IMR-90 (cell line): ENCODE measurements around the gene FOXC1. TPM values are rescaled to one million over a fixed set of nuclear protein-coding genes. Genes with fewer than 3 reads are reported as not detected.

Experiments
- ATAC-seq: fragments of 200-7000 bp; cut with Tn5 transposase; 2 replicates; pipeline ENCODE4 v1.9.1; 2020; ENCODE audit warnings: low read depth, mild to moderate bottlenecking, moderate library complexity
- BruUV-seq: library from RNA; stranded (reverse); fragments of 400-500 nt; replicated peaks from 2 replicates; lab custom pipeline; 2021; lab: Mats Ljungman, UMichigan
- CTCF ChIA-PET: fragments of 300-600 bp; formaldehyde crosslinking; extraction: SDS; loops from one replicate; lab custom pipeline; 2021; ENCODE audit warnings: antibody characterized with exemption; lab: Yijun Ruan, JAX
- POLR2A ChIA-PET: fragments of 300-600 bp; sonication (Branson Sonifier 250); formaldehyde crosslinking; loops from one replicate; lab custom pipeline; 2022; ENCODE audit warnings: antibody characterized with exemption; ENCODE audit not compliant: unreplicated experiment; lab: Charles Lee
- DNase-seq: peaks from one replicate; pipeline ENCODE4 v3.0.0; 2013
- H2AFZ ChIP-seq: replicated peaks from 2 replicates; pipeline ENCODE3; 2013; ENCODE audit warnings: low read length, mild to moderate bottlenecking; ENCODE audit not compliant: poor library complexity
- H2AK5ac ChIP-seq: 2 replicates; pipeline ENCODE4 v1.6.1; 2013; ENCODE audit warnings: low read depth, low read length, inconsistent platforms
- H2AK9ac ChIP-seq: replicated peaks from 2 replicates; pipeline ENCODE3; 2013; ENCODE audit warnings: mild to moderate bottlenecking, low read depth, low read length, moderate library complexity; ENCODE audit not compliant: poor library complexity
- H2BK120ac ChIP-seq: 2 replicates; pipeline ENCODE4 v1.6.1; 2013; ENCODE audit warnings: low read depth, low read length, inconsistent platforms
- H2BK15ac ChIP-seq: 3 replicates; pipeline ENCODE4 v1.6.1; 2013; ENCODE audit warnings: low read depth, low read length, inconsistent platforms
- H2BK20ac ChIP-seq: 2 replicates; pipeline ENCODE4 v1.6.1; 2013; ENCODE audit warnings: low read depth, mild to moderate bottlenecking, inconsistent platforms, low read length, moderate library complexity
- H2BK5ac ChIP-seq: 2 replicates; pipeline ENCODE4 v1.6.1; 2013; ENCODE audit warnings: mild to moderate bottlenecking, low read depth, low read length, inconsistent platforms; ENCODE audit not compliant: poor library complexity, severe bottlenecking
- H3K14ac ChIP-seq: replicated peaks from 2 replicates; pipeline ENCODE4 v1.6.1; 2013; ENCODE audit warnings: low read depth, low read length, inconsistent platforms
- H3K18ac ChIP-seq: 2 replicates; pipeline ENCODE4 v1.6.1; 2013; ENCODE audit warnings: low read depth, low read length, control low read depth
- H3K23ac ChIP-seq: 2 replicates; pipeline ENCODE4 v1.6.1; 2013; ENCODE audit warnings: low read depth, low read length, inconsistent platforms
- H3K27ac ChIP-seq: 2 replicates; pipeline ENCODE4 v1.5.1; 2013; ENCODE audit warnings: mild to moderate bottlenecking, control low read depth, low read length; ENCODE audit not compliant: insufficient read depth
- H3K27me3 ChIP-seq: 2 replicates; pipeline ENCODE4 v1.6.1; 2013; ENCODE audit warnings: low read length; ENCODE audit not compliant: control insufficient read depth, insufficient read depth
- H3K36me3 ChIP-seq: 2 replicates; pipeline ENCODE4 v1.6.1; 2013; ENCODE audit warnings: low read length, mixed read lengths; ENCODE audit not compliant: control insufficient read depth, insufficient read depth
- H3K4ac ChIP-seq: 2 replicates; pipeline ENCODE4 v1.6.1; 2013; ENCODE audit warnings: low read depth, low read length, inconsistent platforms
- H3K4me1 ChIP-seq: 2 replicates; pipeline ENCODE4 v1.6.1; 2013; ENCODE audit warnings: low read length, mixed read lengths; ENCODE audit not compliant: control insufficient read depth, insufficient read depth
- H3K4me2 ChIP-seq: 2 replicates; pipeline ENCODE4 v1.6.1; 2013; ENCODE audit warnings: low read depth, mild to moderate bottlenecking, control low read depth, low read length, moderate library complexity
- H3K4me3 ChIP-seq: 2 replicates; pipeline ENCODE4 v1.5.1; 2013; ENCODE audit warnings: low read depth, mild to moderate bottlenecking, control low read depth, low read length, moderate library complexity; ENCODE audit not compliant: insufficient read depth
- H3K56ac ChIP-seq: 2 replicates; pipeline ENCODE4 v1.6.1; 2013; ENCODE audit warnings: low read length, inconsistent platforms; ENCODE audit not compliant: insufficient read depth; ENCODE audit errors: extremely low read depth
- H3K79me1 ChIP-seq, 2 experiments: 2 replicates each; pipeline ENCODE4 v1.6.1; 2013; ENCODE audit warnings: low read length in 2 of 2, inconsistent platforms in 1 of 2, low read depth in 1 of 2
- H3K9ac ChIP-seq: 2 replicates; pipeline ENCODE4 v1.6.1; 2013; ENCODE audit warnings: low read depth, low read length, control low read depth
- H3K9me1 ChIP-seq: 2 replicates; pipeline ENCODE4 v1.6.1; 2013; ENCODE audit warnings: low read length, inconsistent platforms; ENCODE audit not compliant: insufficient read depth
- H3K9me3 ChIP-seq: 2 replicates; pipeline ENCODE4 v1.6.1; 2013; ENCODE audit warnings: low read length; ENCODE audit not compliant: control insufficient read depth, insufficient read depth
- H4K20me1 ChIP-seq: 2 replicates; pipeline ENCODE4 v1.6.1; 2013; ENCODE audit warnings: low read length, inconsistent platforms; ENCODE audit not compliant: insufficient read depth
- H4K5ac ChIP-seq: 2 replicates; pipeline ENCODE4 v1.6.1; 2013; ENCODE audit warnings: mild to moderate bottlenecking, low read depth, low read length, control low read depth
- H4K8ac ChIP-seq, 2 experiments: 2 replicates each; pipeline ENCODE4 v1.6.1; 2013; ENCODE audit warnings: low read depth in 2 of 2, low read length in 2 of 2, control low read depth in 1 of 2, inconsistent platforms in 1 of 2
- H4K91ac ChIP-seq: 2 replicates; pipeline ENCODE4 v1.6.1; 2013; ENCODE audit warnings: low read depth, low read length, inconsistent platforms; ENCODE audit not compliant: insufficient read depth
- CEBPB ChIP-seq: IDR thresholded peaks from 2 replicates; pipeline ENCODE4 v1.6.1; 2012; ENCODE audit warnings: low read depth, low read length, improper control_type of control experiment
- CHD1 ChIP-seq: IDR thresholded peaks from 2 replicates; pipeline ENCODE4 v1.6.1; 2012; ENCODE audit warnings: low read depth, low read length, improper control_type of control experiment
- CTCF ChIP-seq: conservative IDR thresholded peaks from 2 replicates; pipeline ENCODE4 v1.5.1; 2012; ENCODE audit warnings: mild to moderate bottlenecking, low read depth, low read length, improper control_type of control experiment
- MXI1 ChIP-seq: IDR thresholded peaks from 2 replicates; pipeline ENCODE4 v1.6.1; 2012; ENCODE audit warnings: low read depth, mild to moderate bottlenecking, low read length, moderate library complexity, borderline replicate concordance
- NFE2L2 ChIP-seq: fragments of 150-350 bp; IDR thresholded peaks from 2 replicates; pipeline ENCODE4 v1.6.1; 2016; ENCODE audit warnings: low read depth, mild to moderate bottlenecking, low read length
- RAD21 ChIP-seq: IDR thresholded peaks from 2 replicates; pipeline ENCODE4 v1.6.1; 2012; ENCODE audit warnings: low read length, improper control_type of control experiment
- RCOR1 ChIP-seq: IDR thresholded peaks from 2 replicates; pipeline ENCODE4 v1.6.1; 2012; ENCODE audit warnings: mild to moderate bottlenecking, low read length, improper control_type of control experiment; ENCODE audit not compliant: insufficient replicate concordance
- SMC3 ChIP-seq: fragments of 150-350 bp; IDR thresholded peaks from 2 replicates; pipeline ENCODE4 v1.6.1; 2016; ENCODE audit warnings: low read depth, mild to moderate bottlenecking, antibody characterized with exemption, low read length, moderate library complexity
- WGBS, 2 experiments: methylation state at CpG; one replicate each; pipeline versions ENCODE4 v1.1.5 to v1.1.7; 2013; ENCODE audit warnings: missing lambda C conversion rate in 2 of 2; ENCODE audit not compliant: insufficient read length in 1 of 2; ENCODE audit errors: extremely low coverage in 2 of 2; 5-methylcytosine and 5-hydroxymethylcytosine counted together
- dilution Hi-C: fragments of 300-500 bp; cut with HindIII; formaldehyde crosslinking; loops from one replicate; pipeline ENCODE4 v1.14.3; 2018; ENCODE audit warnings: low sequenced_read_pairs; ENCODE audit not compliant: unreplicated experiment
- in situ Hi-C: fragments of 300-500 bp; cut with MboI; formaldehyde crosslinking; loops from 3 replicates; pipeline ENCODE4 v1.14.3; 2019; ENCODE audit warnings: low sequenced_read_pairs, inconsistent platforms, mixed read lengths
- intact Hi-C: fragments of 100-400 bp; cut with micrococcal nuclease; formaldehyde crosslinking; loops from 2 replicates; pipeline ENCODE4 v1.10.0; 2022
- polyA plus RNA-seq, 3 experiments: library from polyadenylated mRNA; depleted of rRNA; stranded (reverse); fragments of >200 nt; gene quantifications; 2 replicates each; pipeline ENCODE4 v1.2.3, GENCODE V29; 2012; ENCODE audit warnings: low replicate concordance in 1 of 3
- total RNA-seq: library from RNA; depleted of rRNA; stranded (reverse); fragments of >200 nt; gene quantifications from 2 replicates; pipeline ENCODE4 v1.2.3, GENCODE V29; 2012

Gene FOXC1
- total and polyA plus RNA-seq, 2 of the 4 experiments (the other 2 are of a cell fraction): 1.3 to 4.0 TPM

DNA sequence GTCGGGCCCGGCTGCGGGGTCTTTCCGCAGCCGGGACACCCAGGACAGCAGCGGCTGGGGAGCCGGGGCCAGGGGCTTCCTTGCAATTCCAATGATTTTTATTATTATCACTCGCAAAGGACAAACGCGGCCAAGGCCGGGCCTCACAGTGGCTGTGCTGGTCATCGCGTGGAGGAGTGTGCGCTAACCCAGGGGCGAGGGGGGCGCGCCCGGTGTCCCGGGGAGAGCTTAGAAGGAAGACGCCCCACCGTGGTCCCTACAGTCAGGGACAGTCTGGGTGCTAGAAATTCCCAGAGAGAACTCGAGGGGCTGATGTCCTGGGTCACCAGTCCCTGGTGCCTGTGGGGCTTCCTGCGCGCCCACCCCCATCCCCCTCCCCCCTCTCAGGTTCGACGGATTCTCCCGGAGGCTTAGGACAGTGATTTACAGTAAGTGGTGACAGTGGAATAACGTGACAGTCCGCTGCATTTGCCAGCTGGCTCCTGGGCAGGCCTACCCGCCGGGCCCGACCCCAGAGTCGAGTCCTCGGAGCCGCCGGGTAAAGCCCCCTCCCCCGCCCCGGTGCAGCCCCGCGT is 9.5 kb downstream of the FOXC1 start:
- DNase-seq (no peak), ATAC-seq (no peak)
- dilution Hi-C loops: no loop called here
- no peak overlapping the region for H2BK20ac ChIP-seq
- H4K20me1 ChIP-seq: peaks cover 5% of the 10 kb centered on the region; the same call in 1 of the 2 replicates
- no peak overlapping the region for H3K23ac ChIP-seq
- no peak overlapping the region for H3K9ac ChIP-seq
- ChIA-PET POLR2A (no interaction called here), CTCF (no interaction called here)
- H2AFZ ChIP-seq: no peak overlapping the region
- no peak overlapping the region for H4K91ac ChIP-seq
- no peak overlapping the region for H2AK5ac ChIP-seq
- BruUV-seq: no TSS peak
- no peak overlapping the region for H4K8ac ChIP-seq
- H3K27me3 ChIP-seq: no peaks in the 10 kb centered on the region
- H2BK120ac ChIP-seq: no peak overlapping the region
- H3K56ac ChIP-seq: no peak overlapping the region
- H4K5ac ChIP-seq: no peak overlapping the region
- no peak overlapping the region for H3K4me3 ChIP-seq
- no peak overlapping the region for H3K14ac ChIP-seq
- intact Hi-C loops: loop anchor here (10.0 kb wide), 1 partner anchor 416 kb away; no protein-coding TSS in a partner anchor
- H3K36me3 ChIP-seq: peaks cover 12% of the 10 kb centered on the region; the same call in 1 of the 2 replicates
- no peak overlapping the region for H3K4me2 ChIP-seq
- H3K18ac ChIP-seq: no peak overlapping the region
- no peak for TF ChIP-seq RAD21
- TF ChIP-seq MXI1: no peak
- TF ChIP-seq RCOR1: no peak
- TF ChIP-seq CHD1: no peak
- TF ChIP-seq CTCF: no peak
- no peak for TF ChIP-seq SMC3
- TF ChIP-seq CEBPB: no peak
- TF ChIP-seq NFE2L2: no peak
- H3K4ac ChIP-seq: no peak overlapping the region
- no peak overlapping the region for H3K27ac ChIP-seq
- no peak overlapping the region for H2BK15ac ChIP-seq
- in situ Hi-C loops: no loop called here
- H3K4me1 ChIP-seq: peaks cover 4% of the 10 kb centered on the region; the same call in 1 of the 2 replicates
- no peak overlapping the region for H2BK5ac ChIP-seq
- H3K79me1 ChIP-seq: peaks cover 10 to 16% of the 10 kb centered on the region in 2 experiments
- WGBS, 2 experiments: 61% methylated on average over 13 of the region's 40 CpGs; no CpG with 5 or more reads in 1 of the 2 experiments
- no peaks in the 10 kb centered on the region for H3K9me3 ChIP-seq
- no peak overlapping the region for H2AK9ac ChIP-seq
- H3K9me1 ChIP-seq: no peaks in the 10 kb centered on the region
